CD4-positive, alpha-beta T cell (primary cell): Measurements from ENCODE around the gene TIGD3. TPM values are rescaled to one million over a fixed set of nuclear protein-coding genes. Genes with fewer than 3 reads are reported as not detected.

Experiments
- ATAC-seq: fragments of 200-7000 bp; cut with Tn5 transposase; one replicate; pipeline ENCODE4 v1.10.0; 2022; ENCODE audit warnings: mild to moderate bottlenecking; ENCODE audit not compliant: poor library complexity
- CTCF ChIA-PET: fragments of 350-600 bp; sonication (Branson Sonifier 250); formaldehyde crosslinking; loops from one replicate; lab custom pipeline; 2021; ENCODE audit warnings: antibody characterized with exemption, inconsistent platforms; lab: Charles Lee
- POLR2A ChIA-PET: fragments of 350-600 bp; sonication (Branson Sonifier 250); formaldehyde crosslinking; loops from one replicate; lab custom pipeline; 2021; ENCODE audit warnings: antibody characterized with exemption, inconsistent platforms; lab: Charles Lee
- DNase-seq, 14 experiments: peaks; one replicate each; pipeline ENCODE4 v3.0.0-alpha.2; 2013 to 2020; ENCODE audit warnings: mixed read lengths in 2 of 14
- H3K27ac ChIP-seq, 2 donors: one replicate each; pipeline versions ENCODE4 v1.5.1 to v1.7.0; 2013; ENCODE audit warnings: low read length in 2 of 2, low read depth in 1 of 2, mild to moderate bottlenecking in 1 of 2
- H3K27me3 ChIP-seq, 2 experiments: 1 replicate in 1 of 2; 2 replicates in 1 of 2; pipeline versions ENCODE4 v1.6.1 to v1.7.0; 2013; ENCODE audit warnings: low read length in 2 of 2, control low read depth in 1 of 2, mild to moderate bottlenecking in 1 of 2, moderate library complexity in 1 of 2; ENCODE audit not compliant: insufficient read depth in 2 of 2, control insufficient read depth in 1 of 2
- H3K36me3 ChIP-seq: one replicate; pipeline ENCODE4 v1.6.1; 2013; ENCODE audit warnings: low read length, control low read depth; ENCODE audit not compliant: insufficient read depth
- H3K4me1 ChIP-seq: one replicate; pipeline ENCODE4 v1.6.1; 2013; ENCODE audit warnings: low read length, control low read depth; ENCODE audit not compliant: insufficient read depth
- H3K4me3 ChIP-seq: one replicate; pipeline ENCODE4 v1.5.1; 2013; ENCODE audit warnings: mild to moderate bottlenecking, low read length, moderate library complexity
- H3K9me3 ChIP-seq, 2 experiments: 1 replicate in 1 of 2; 2 replicates in 1 of 2; pipeline versions ENCODE4 v1.6.1 to v1.7.0; 2013; ENCODE audit warnings: low read length in 2 of 2, mild to moderate bottlenecking in 2 of 2, control low read depth in 1 of 2, moderate library complexity in 1 of 2; ENCODE audit not compliant: control insufficient read depth in 1 of 2, insufficient read depth in 1 of 2
- H3K27ac Mint-ChIP-seq: one replicate; pipeline ENCODE4 v1.8.0; 2020; ENCODE audit warnings: mixed read lengths
- H3K27me3 Mint-ChIP-seq: one replicate; pipeline ENCODE4 v1.8.0; 2021; ENCODE audit warnings: mixed read lengths
- H3K36me3 Mint-ChIP-seq: one replicate; pipeline ENCODE4 v1.8.0; 2021; ENCODE audit warnings: low read depth, mixed read lengths
- H3K4me1 Mint-ChIP-seq: one replicate; pipeline ENCODE4 v1.8.0; 2021; ENCODE audit warnings: low read depth, mixed read lengths
- H3K4me3 Mint-ChIP-seq: one replicate; pipeline ENCODE4 v1.8.0; 2020; ENCODE audit warnings: mild to moderate bottlenecking, mixed read lengths
- H3K9me3 Mint-ChIP-seq: one replicate; pipeline ENCODE4 v1.8.0; 2020; ENCODE audit warnings: mixed read lengths
- intact Hi-C, 2 experiments: fragments of 100-400 bp; cut with DNase I in 1 of 2; cut with micrococcal nuclease in 1 of 2; formaldehyde crosslinking; loops; one replicate each; pipeline versions ENCODE4 v1.15.1 to v1.9.0; 2023 to 2025; cut with DNase I, micrococcal nuclease
- total RNA-seq, 174 experiments: library from RNA in 2 of 174; stranded (reverse) in 2 of 174; gene quantifications; one replicate each; pipeline ENCODE4 v1.2.3 and lab custom pipeline; 2021 to 2026
- TF ChIP-seq, protein P1 (sequence below): fragments of 200-600 bp; IDR thresholded peaks from one replicate; pipeline ENCODE4 v1.8.0; 2022; ENCODE audit warnings: antibody characterized with exemption, mild to moderate bottlenecking

TIGD3 gene
- total RNA-seq, 2 experiments from 2014 or later = 0.73 to 0.85 TPM

DNA sequence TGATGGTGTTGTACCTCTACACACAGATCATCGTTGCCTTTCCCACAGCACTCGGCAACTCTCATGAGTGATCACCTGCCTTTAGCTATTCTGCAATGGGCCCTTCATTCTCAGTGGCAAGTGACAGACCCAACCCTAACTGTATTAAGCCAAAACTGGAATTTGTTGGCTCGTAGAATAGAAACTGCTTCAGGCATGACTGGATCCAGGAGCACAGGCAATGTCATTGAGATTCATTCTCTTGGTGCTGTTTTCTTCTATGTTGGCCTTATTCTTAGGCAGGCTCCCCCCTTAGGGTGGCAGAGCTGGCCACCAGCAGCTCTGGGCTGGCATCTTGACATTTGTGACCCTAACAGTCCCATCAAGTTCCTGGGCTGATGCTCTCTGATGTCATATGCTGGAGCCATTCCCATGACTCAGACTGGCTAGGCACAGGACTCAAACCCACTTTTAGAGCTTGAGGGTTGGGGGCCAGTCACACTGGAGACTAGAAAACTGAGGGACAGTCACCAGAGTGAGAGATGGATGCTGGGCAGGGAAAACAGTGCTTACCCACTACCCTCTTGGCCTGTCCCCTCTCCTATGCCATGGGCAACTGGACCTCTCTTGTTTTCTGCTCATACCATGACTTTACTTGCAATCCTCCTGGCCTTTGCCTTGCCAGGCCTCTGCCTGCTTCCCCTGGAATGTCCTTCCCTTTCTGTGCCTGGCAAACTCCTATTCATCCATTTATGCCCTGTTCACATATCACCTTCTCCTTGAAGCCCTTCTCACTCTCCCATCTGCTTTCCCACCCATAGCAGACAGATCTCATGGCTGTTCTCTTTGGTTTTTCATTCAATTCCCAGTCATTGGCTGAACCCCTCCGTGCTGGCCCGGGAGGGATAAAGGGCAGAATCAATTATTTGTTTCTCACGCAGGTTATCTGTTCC, 47.0 kb upstream of the TIGD3 start:
- DNase-seq = peak in 2 of 14 experiments; percentile 41 to 52
- TF ChIP-seq, protein P1, sequence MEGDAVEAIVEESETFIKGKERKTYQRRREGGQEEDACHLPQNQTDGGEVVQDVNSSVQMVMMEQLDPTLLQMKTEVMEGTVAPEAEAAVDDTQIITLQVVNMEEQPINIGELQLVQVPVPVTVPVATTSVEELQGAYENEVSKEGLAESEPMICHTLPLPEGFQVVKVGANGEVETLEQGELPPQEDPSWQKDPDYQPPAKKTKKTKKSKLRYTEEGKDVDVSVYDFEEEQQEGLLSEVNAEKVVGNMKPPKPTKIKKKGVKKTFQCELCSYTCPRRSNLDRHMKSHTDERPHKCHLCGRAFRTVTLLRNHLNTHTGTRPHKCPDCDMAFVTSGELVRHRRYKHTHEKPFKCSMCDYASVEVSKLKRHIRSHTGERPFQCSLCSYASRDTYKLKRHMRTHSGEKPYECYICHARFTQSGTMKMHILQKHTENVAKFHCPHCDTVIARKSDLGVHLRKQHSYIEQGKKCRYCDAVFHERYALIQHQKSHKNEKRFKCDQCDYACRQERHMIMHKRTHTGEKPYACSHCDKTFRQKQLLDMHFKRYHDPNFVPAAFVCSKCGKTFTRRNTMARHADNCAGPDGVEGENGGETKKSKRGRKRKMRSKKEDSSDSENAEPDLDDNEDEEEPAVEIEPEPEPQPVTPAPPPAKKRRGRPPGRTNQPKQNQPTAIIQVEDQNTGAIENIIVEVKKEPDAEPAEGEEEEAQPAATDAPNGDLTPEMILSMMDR = no peak
- Histone ChIP-seq H3K4me1 (no peaks in the 10 kb centered on the region), H3K9me3 (no peaks in the 10 kb centered on the region), H3K27me3 (no peaks in the 10 kb centered on the region), H3K27ac (no peak overlapping the region), H3K36me3 (no peaks in the 10 kb centered on the region), H3K4me3 (no peak overlapping the region)
- intact Hi-C loops = no loop called here
- CTCF ChIA-PET = no interaction called here
- H3K4me3 Mint-ChIP-seq = no peak overlapping the region
- POLR2A ChIA-PET = no interaction called here
- H3K27me3 Mint-ChIP-seq = no peaks in the 10 kb centered on the region
- no peaks in the 10 kb centered on the region for H3K4me1 Mint-ChIP-seq
- H3K9me3 Mint-ChIP-seq = no peaks in the 10 kb centered on the region
- H3K27ac Mint-ChIP-seq = no peak overlapping the region
- no peak for ATAC-seq
- no peaks in the 10 kb centered on the region for H3K36me3 Mint-ChIP-seq

DNA sequence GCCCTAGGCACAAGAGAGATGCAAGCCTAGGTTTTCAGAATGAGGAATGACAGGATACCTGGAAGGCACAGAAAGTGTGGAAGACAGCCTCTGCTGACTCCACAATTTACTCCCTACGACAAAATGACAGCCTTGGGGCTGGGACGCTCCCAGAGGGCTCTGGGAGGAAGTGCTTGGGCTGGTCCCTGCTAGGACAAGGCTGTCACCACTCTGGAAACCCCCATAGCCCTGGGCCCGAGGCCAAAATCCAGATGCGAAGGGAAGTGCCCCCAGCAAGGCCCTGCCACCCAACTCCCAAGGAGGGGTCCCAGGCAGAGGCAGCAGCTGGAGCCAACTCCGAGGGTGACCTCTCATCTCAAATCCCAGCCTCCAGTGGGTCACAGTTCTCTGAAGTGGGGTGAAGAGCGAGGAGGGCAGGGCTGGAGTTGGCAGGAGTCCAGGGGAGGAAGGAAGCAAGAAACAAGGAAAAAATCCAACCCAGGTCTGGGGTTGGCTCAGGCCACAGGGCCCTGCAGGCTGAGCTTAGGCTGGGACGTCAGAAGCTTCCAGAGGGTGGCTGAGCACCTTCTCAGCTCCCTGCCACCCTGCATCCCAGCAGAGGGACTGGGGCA, 46.2 kb upstream of the TIGD3 start:
- H3K27me3 Mint-ChIP-seq = no peaks in the 10 kb centered on the region
- Histone ChIP-seq H3K9me3 (no peaks in the 10 kb centered on the region), H3K36me3 (no peaks in the 10 kb centered on the region), H3K27ac (no peak overlapping the region), H3K4me3 (no peak overlapping the region), H3K27me3 (no peaks in the 10 kb centered on the region), H3K4me1 (no peaks in the 10 kb centered on the region)
- DNase-seq (peak in 2 of 14 experiments; percentile 64 to 67), ATAC-seq (no peak)
- H3K9me3 Mint-ChIP-seq = no peaks in the 10 kb centered on the region
- POLR2A ChIA-PET = no interaction called here
- no peaks in the 10 kb centered on the region for H3K36me3 Mint-ChIP-seq
- no peak overlapping the region for H3K27ac Mint-ChIP-seq
- intact Hi-C loops = no loop called here
- H3K4me3 Mint-ChIP-seq = no peak overlapping the region
- no peaks in the 10 kb centered on the region for H3K4me1 Mint-ChIP-seq
- CTCF ChIA-PET = no interaction called here
- TF ChIP-seq, protein P1 = no peak

DNA sequence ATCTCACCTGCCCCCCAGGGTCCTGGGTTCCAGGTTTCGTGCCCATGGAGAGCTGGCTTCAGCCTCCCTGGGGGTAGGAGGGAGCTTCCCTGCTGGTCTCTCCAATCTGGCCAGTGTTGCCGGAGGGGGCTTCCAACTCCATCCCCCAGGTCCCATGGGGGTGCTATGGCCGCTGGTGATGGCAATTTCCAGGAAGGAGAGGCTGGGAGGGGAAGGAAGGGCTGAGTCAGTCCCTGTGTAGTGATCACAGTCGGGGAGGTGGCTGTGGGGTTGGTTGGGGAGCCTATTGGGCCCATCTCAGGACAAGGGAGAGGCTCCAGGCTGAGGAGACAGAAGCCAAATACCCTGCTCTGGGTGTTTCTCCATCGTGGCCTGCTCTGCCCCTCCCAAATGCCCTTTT, 45.5 kb upstream of the TIGD3 start:
- Mint-ChIP-seq H3K27me3 (no peaks in the 10 kb centered on the region), H3K9me3 (no peaks in the 10 kb centered on the region), H3K27ac (no peak overlapping the region), H3K36me3 (no peaks in the 10 kb centered on the region), H3K4me3 (no peak overlapping the region), H3K4me1 (peaks cover 3% of the 10 kb centered on the region)
- ChIA-PET POLR2A (no interaction called here), CTCF (no interaction called here)
- H3K27me3 ChIP-seq = peaks cover 0 to under 1% of the 10 kb centered on the region in 2 experiments
- H3K27ac ChIP-seq = no peak overlapping the region
- no peaks in the 10 kb centered on the region for H3K9me3 ChIP-seq
- no peaks in the 10 kb centered on the region for H3K36me3 ChIP-seq
- DNase-seq (no peak), ATAC-seq (no peak)
- H3K4me1 ChIP-seq = peaks cover 1% of the 10 kb centered on the region
- TF ChIP-seq, protein P1 = no peak
- no peak overlapping the region for H3K4me3 ChIP-seq
- intact Hi-C loops = no loop called here
